Measurements from ENCODE around the gene PCNX4. TPM values are rescaled to one million over a fixed set of nuclear protein-coding genes. Genes with fewer than 3 reads are reported as not detected.
"Not testable (repeated sequence)": the region's sequence is repeated elsewhere in the genome, so short reads cannot be mapped to it uniquely, and the experiment has no call there.

The PCNX4 gene
- total RNA-seq, 2 donors from 2014 or later: 36.1 to 45.4 TPM

GRCh38 chr14:60092526-60092920 lies 800 bp downstream of the PCNX4 start:
- peaks cover 39% of the 10 kb centered on the region for H3K4me1 Mint-ChIP-seq (ENCODE audit: low read depth)
- H3K27me3 Mint-ChIP-seq (ENCODE audit: low read depth): no peaks in the 10 kb centered on the region
- peaks cover 7 to 10% of the 10 kb centered on the region in 2 donors for H3K36me3 Mint-ChIP-seq (ENCODE audit: insufficient read depth in 2 of 2)
- peak overlapping the region; percentile 98 for H3K27ac Mint-ChIP-seq
- H3K4me3 Mint-ChIP-seq: peak overlapping the region; percentile 91 to 98
- peaks cover 0 to 2% of the 10 kb centered on the region in 2 donors for H3K9me3 Mint-ChIP-seq
- DNase-seq (peak; percentile 8 to 22), ATAC-seq (replicated peaks in 1 of 2) (no peak)

- H3K4me3 Mint-ChIP-seq: peak overlapping the region; percentile 91 to 98
- H3K36me3 Mint-ChIP-seq (ENCODE audit: insufficient read depth in 2 of 2): peaks cover 10 to 14% of the 10 kb centered on the region in 2 donors
- peaks cover 0 to 2% of the 10 kb centered on the region in 2 donors for H3K9me3 Mint-ChIP-seq
- ATAC-seq (replicated peaks in 1 of 2): no peak
- H3K27ac Mint-ChIP-seq: peak overlapping the region; percentile 98
- no peaks in the 10 kb centered on the region for H3K27me3 Mint-ChIP-seq (ENCODE audit: low read depth)
- no peak for DNase-seq
- peaks cover 39% of the 10 kb centered on the region for H3K4me1 Mint-ChIP-seq (ENCODE audit: low read depth)
These were observed 1.4 kb downstream of the PCNX4 start for GRCh38 chr14:60093080-60093479.

- Mint-ChIP-seq H3K36me3 (ENCODE audit: insufficient read depth in 2 of 2) (peaks cover 10 to 17% of the 10 kb centered on the region in 2 donors), H3K27me3 (ENCODE audit: low read depth) (no peaks in the 10 kb centered on the region), H3K27ac (peak overlapping the region; percentile 98), H3K4me1 (ENCODE audit: low read depth) (peaks cover 39% of the 10 kb centered on the region), H3K4me3 (peak overlapping the region; percentile 91 to 98), H3K9me3 (peaks cover 0 to 2% of the 10 kb centered on the region in 2 donors)
- ATAC-seq (replicated peaks in 1 of 2): no peak
- no peak for DNase-seq
These were observed 1.9 kb downstream of the PCNX4 start for GRCh38 chr14:60093606-60094005.

GRCh38 chr14:60094306-60094897 lies 2.7 kb downstream of the PCNX4 start:
- peak overlapping the region; percentile 91 to 98 for H3K4me3 Mint-ChIP-seq
- no peaks in the 10 kb centered on the region for H3K27me3 Mint-ChIP-seq (ENCODE audit: low read depth)
- H3K4me1 Mint-ChIP-seq (ENCODE audit: low read depth): peaks cover 39% of the 10 kb centered on the region
- peaks cover 10 to 17% of the 10 kb centered on the region in 2 donors for H3K36me3 Mint-ChIP-seq (ENCODE audit: insufficient read depth in 2 of 2)
- peak; percentile 52 to 54 for DNase-seq
- peaks cover 0 to 2% of the 10 kb centered on the region in 2 donors for H3K9me3 Mint-ChIP-seq
- peak; percentile 12 to 29 for ATAC-seq (replicated peaks in 1 of 2)
- peak overlapping the region; percentile 98 for H3K27ac Mint-ChIP-seq

- peaks cover 10 to 17% of the 10 kb centered on the region in 2 donors for H3K36me3 Mint-ChIP-seq (ENCODE audit: insufficient read depth in 2 of 2)
- H3K4me3 Mint-ChIP-seq: peak overlapping the region; percentile 20 to 91
- no peak overlapping the region for H3K27ac Mint-ChIP-seq
- no peaks in the 10 kb centered on the region for H3K27me3 Mint-ChIP-seq (ENCODE audit: low read depth)
- no peak for ATAC-seq (replicated peaks in 1 of 2)
- H3K4me1 Mint-ChIP-seq (ENCODE audit: low read depth): peaks cover 37% of the 10 kb centered on the region
- no peak for DNase-seq
- H3K9me3 Mint-ChIP-seq: peaks cover 0 to 2% of the 10 kb centered on the region in 2 donors
These were observed 3.5 kb downstream of the PCNX4 start for GRCh38 chr14:60095231-60095630.

GRCh38 chr14:60095781-60096450 lies 4.2 kb downstream of the PCNX4 start:
- no peak overlapping the region for H3K4me3 Mint-ChIP-seq
- no peak overlapping the region for H3K27ac Mint-ChIP-seq
- ATAC-seq (replicated peaks in 1 of 2): no peak

GRCh38 chr14:60097974-60098373 lies 6.3 kb downstream of the PCNX4 start:
- no peak overlapping the region for H3K27ac Mint-ChIP-seq
- no peaks in the 10 kb centered on the region for H3K27me3 Mint-ChIP-seq (ENCODE audit: low read depth)
- peaks cover 35% of the 10 kb centered on the region for H3K4me1 Mint-ChIP-seq (ENCODE audit: low read depth)
- peaks cover 6 to 12% of the 10 kb centered on the region in 2 donors for H3K36me3 Mint-ChIP-seq (ENCODE audit: insufficient read depth in 2 of 2)
- ATAC-seq (replicated peaks in 1 of 2): no peak
- H3K4me3 Mint-ChIP-seq: no peak overlapping the region
- DNase-seq: no peak
- peaks cover 0 to 2% of the 10 kb centered on the region in 2 donors for H3K9me3 Mint-ChIP-seq

More at GRCh38 chr14:60095781-60096450, 4.2 kb downstream of the PCNX4 start:
- H3K27me3 Mint-ChIP-seq (ENCODE audit: low read depth): no peaks in the 10 kb centered on the region
- peaks cover 33% of the 10 kb centered on the region for H3K4me1 Mint-ChIP-seq (ENCODE audit: low read depth)
- no peak for DNase-seq
- H3K9me3 Mint-ChIP-seq: peaks cover 0 to 2% of the 10 kb centered on the region in 2 donors
- peaks cover 10 to 17% of the 10 kb centered on the region in 2 donors for H3K36me3 Mint-ChIP-seq (ENCODE audit: insufficient read depth in 2 of 2)

GRCh38 chr14:60099855-60100254 lies 8.1 kb downstream of the PCNX4 start:
- Mint-ChIP-seq H3K4me1 (ENCODE audit: low read depth) (peaks cover 22% of the 10 kb centered on the region), H3K36me3 (ENCODE audit: insufficient read depth in 2 of 2) (peaks cover 5 to 17% of the 10 kb centered on the region in 2 donors)
- H3K9me3 Mint-ChIP-seq; DNase-seq; H3K4me3 Mint-ChIP-seq; H3K27me3 Mint-ChIP-seq (ENCODE audit: low read depth); H3K27ac Mint-ChIP-seq; ATAC-seq (replicated peaks in 1 of 2): not testable (repeated sequence)

- H3K4me1 Mint-ChIP-seq (ENCODE audit: low read depth): peaks cover 11% of the 10 kb centered on the region
- peaks cover 0 to 2% of the 10 kb centered on the region in 2 donors for H3K9me3 Mint-ChIP-seq
- H3K4me3 Mint-ChIP-seq: no peak overlapping the region
- no peaks in the 10 kb centered on the region for H3K27me3 Mint-ChIP-seq (ENCODE audit: low read depth)
- no peak overlapping the region for H3K27ac Mint-ChIP-seq
- no peak for ATAC-seq (replicated peaks in 1 of 2)
- H3K36me3 Mint-ChIP-seq (ENCODE audit: insufficient read depth in 2 of 2): peaks cover 5 to 17% of the 10 kb centered on the region in 2 donors
- DNase-seq: no peak
These were observed 10.1 kb downstream of the PCNX4 start for GRCh38 chr14:60101786-60102185.

- no peak for ATAC-seq (replicated peaks in 1 of 2)
- peaks cover 5 to 15% of the 10 kb centered on the region in 2 donors for H3K36me3 Mint-ChIP-seq (ENCODE audit: insufficient read depth in 2 of 2)
- peaks cover 0 to 2% of the 10 kb centered on the region in 2 donors for H3K9me3 Mint-ChIP-seq
- H3K27me3 Mint-ChIP-seq (ENCODE audit: low read depth): no peaks in the 10 kb centered on the region
- no peak for DNase-seq
- H3K27ac Mint-ChIP-seq: no peak overlapping the region
- H3K4me3 Mint-ChIP-seq: no peak overlapping the region
- H3K4me1 Mint-ChIP-seq (ENCODE audit: low read depth): peaks cover 11% of the 10 kb centered on the region
These were observed 10.7 kb downstream of the PCNX4 start for GRCh38 chr14:60102389-60102788.

- no peak overlapping the region for H3K4me3 Mint-ChIP-seq
- ATAC-seq (replicated peaks in 1 of 2): no peak
- DNase-seq: no peak
- H3K4me1 Mint-ChIP-seq (ENCODE audit: low read depth): peaks cover 5% of the 10 kb centered on the region
- no peak overlapping the region for H3K27ac Mint-ChIP-seq
- H3K9me3 Mint-ChIP-seq: peaks cover 0 to 2% of the 10 kb centered on the region in 2 donors
- no peaks in the 10 kb centered on the region for H3K27me3 Mint-ChIP-seq (ENCODE audit: low read depth)
- H3K36me3 Mint-ChIP-seq (ENCODE audit: insufficient read depth in 2 of 2): peaks cover 3 to 22% of the 10 kb centered on the region in 2 donors
These were observed 14.6 kb downstream of the PCNX4 start for GRCh38 chr14:60106339-60106738.

- ATAC-seq (replicated peaks in 1 of 2) (no peak), DNase-seq (no peak)
- no peak overlapping the region for H3K27ac Mint-ChIP-seq
- H3K4me3 Mint-ChIP-seq: no peak overlapping the region
- peaks cover 5% of the 10 kb centered on the region for H3K4me1 Mint-ChIP-seq (ENCODE audit: low read depth)
- peaks cover 3 to 22% of the 10 kb centered on the region in 2 donors for H3K36me3 Mint-ChIP-seq (ENCODE audit: insufficient read depth in 2 of 2)
- peaks cover 0 to 2% of the 10 kb centered on the region in 2 donors for H3K9me3 Mint-ChIP-seq
- H3K27me3 Mint-ChIP-seq (ENCODE audit: low read depth): no peaks in the 10 kb centered on the region
These were observed 15.8 kb downstream of the PCNX4 start for GRCh38 chr14:60107477-60107876.

GRCh38 chr14:60111732-60112131 lies 20.0 kb downstream of the PCNX4 start:
- DNase-seq: no peak
- no peak overlapping the region for H3K4me3 Mint-ChIP-seq
- no peaks in the 10 kb centered on the region for H3K9me3 Mint-ChIP-seq
- no peak overlapping the region for H3K27ac Mint-ChIP-seq
- H3K36me3 Mint-ChIP-seq (ENCODE audit: insufficient read depth in 2 of 2): peaks cover 6 to 18% of the 10 kb centered on the region in 2 donors
- no peaks in the 10 kb centered on the region for H3K27me3 Mint-ChIP-seq (ENCODE audit: low read depth)
- ATAC-seq (replicated peaks in 1 of 2): no peak
- H3K4me1 Mint-ChIP-seq (ENCODE audit: low read depth): no peaks in the 10 kb centered on the region

Measured in activated T-cell treated with anti-CD3 and anti-CD28 coated beads, Interleukin-2, amount 50 U/mL, for 72 hours (primary cell).